Erythroblast (primary cell): Measurements from ENCODE around the gene WDCP.

Experiments used
- GATA1 ChIP-seq: IDR thresholded peaks from 2 replicates; pipeline ENCODE4 v1.6.1; 2011; ENCODE audit warnings: low read depth, mild to moderate bottlenecking, control low read depth, low read length, moderate library complexity
- POLR2A ChIP-seq: IDR thresholded peaks from 2 replicates; pipeline ENCODE4 v1.6.1; 2011; ENCODE audit warnings: mild to moderate bottlenecking, low read length

DNA sequence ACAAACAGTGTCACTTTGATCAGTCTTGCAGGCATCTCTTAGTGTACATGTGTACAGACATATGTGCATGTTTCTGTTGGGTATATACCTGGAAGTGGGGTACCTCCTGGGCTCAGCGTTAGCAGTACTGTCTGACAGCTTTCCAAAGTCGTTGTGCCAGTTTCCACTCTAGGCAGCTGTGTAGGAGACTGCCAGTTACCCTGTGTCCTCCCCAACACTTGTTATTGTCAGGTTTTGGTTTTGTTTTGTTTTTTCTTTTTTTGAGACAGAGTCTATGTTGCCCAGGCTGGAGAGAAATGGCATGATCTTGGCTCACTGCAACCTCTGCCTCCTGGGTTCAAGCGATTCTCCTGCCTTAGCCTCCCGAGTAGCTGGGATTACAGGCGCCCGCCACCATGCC is 8.6 kb upstream of the WDCP start:
- TF ChIP-seq POLR2A (no peak), GATA1 (no peak)
